Suprapubic skin (tissue), 3 donors: ENCODE results near the gene HDAC2.

Source experiments
- CTCF ChIP-seq, 2 donors: fragments of 200-600 bp in 1 of 2; fragments of 450-650 bp in 1 of 2; sonication (generic) in 1 of 2; IDR thresholded peaks; one replicate each; pipeline ENCODE4 v1.5.1; 2016 to 2019; ENCODE audit warnings: antibody characterized with exemption in 2 of 2, mild to moderate bottlenecking in 1 of 2, moderate library complexity in 1 of 2
- EP300 ChIP-seq: sonication (generic); formaldehyde crosslinking; IDR thresholded peaks from one replicate; pipeline ENCODE4 v1.6.1; 2017; ENCODE audit warnings: antibody characterized with exemption
- POLR2A ChIP-seq, 2 donors: fragments of 450-650 bp; IDR thresholded peaks; one replicate each; pipeline ENCODE4 v1.6.1; 2017; ENCODE audit warnings: antibody characterized with exemption in 2 of 2, mild to moderate bottlenecking in 2 of 2, moderate library complexity in 2 of 2

DNA sequence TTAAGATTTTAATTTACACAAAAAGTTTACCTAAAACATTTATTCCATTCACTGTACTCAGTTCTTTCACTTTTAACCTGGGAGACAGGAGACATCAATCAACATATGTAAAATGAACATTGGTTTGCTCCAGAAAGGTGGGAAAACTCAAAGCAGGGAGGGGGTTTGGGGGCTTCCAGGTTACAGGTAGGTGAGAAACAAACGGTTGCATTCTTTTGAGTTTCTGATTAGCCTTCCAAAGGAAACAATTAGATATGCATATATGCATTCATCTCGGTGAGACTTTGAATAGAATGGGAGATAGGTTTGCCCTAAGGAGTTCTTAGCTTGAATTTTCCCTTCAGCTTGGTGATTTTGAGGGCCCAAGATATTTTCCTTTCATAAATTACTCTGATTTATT, 38.2 kb upstream of the HDAC2 start:
- TF ChIP-seq EP300 (no peak), POLR2A (IDR thresholded peaks at IDR 0.05) (no peak), CTCF (IDR thresholded peaks at IDR 0.05) (no peak)
